Fibroblast of pulmonary artery (primary cell): ENCODE results near the gene MYO1D.
"Not testable (repeated sequence)": the region's sequence is repeated elsewhere in the genome, so short reads cannot be mapped to it uniquely, and the experiment has no call there.

ENCODE experiments used
- DNase-seq: peaks from one replicate; pipeline ENCODE4 v3.0.0-alpha.2; 2010; ENCODE audit warnings: low read depth
- H3K4me3 ChIP-seq: replicated peaks from 2 replicates; pipeline ENCODE4 v1.5.1; 2011; ENCODE audit warnings: low read depth, mild to moderate bottlenecking, control low read depth, low read length, moderate library complexity
- TF ChIP-seq, protein P1 (sequence below): IDR thresholded peaks from 2 replicates; pipeline ENCODE4 v1.5.1; 2011; ENCODE audit warnings: mild to moderate bottlenecking, control low read depth, low read length, inconsistent platforms; ENCODE audit errors: missing control alignments

The MYO1D gene

DNA sequence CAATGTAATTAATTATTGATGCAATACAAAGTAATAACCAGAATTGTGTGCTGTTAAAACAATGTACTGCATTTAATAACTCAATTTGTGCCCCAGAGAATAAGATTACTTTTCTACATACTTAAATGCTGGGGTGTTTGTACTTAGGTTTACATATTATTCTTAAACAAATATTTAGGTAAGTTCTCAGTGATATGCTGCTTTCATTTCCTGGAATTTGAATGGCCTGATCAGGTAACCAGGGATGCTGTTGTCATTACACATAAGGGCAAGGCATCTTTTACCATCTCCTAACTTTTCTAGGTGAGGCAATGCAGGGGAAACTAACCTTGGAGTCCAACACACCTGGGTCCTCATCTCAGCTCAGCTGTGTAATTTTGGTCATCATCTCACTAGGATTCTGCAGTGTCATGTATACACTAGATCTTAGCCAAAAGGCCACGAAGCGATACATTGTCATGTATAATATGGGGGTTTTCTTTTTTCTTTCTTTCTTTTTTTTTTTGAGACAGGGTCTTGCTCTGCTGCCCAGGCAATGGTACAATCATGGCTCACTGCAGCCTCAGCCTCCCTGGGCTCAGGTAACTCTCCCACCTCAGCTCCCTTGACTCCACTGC is 45.2 kb downstream of the MYO1D start:
- H3K4me3 ChIP-seq, result no peak overlapping the region
- no peak for DNase-seq
- TF ChIP-seq, protein P1, sequence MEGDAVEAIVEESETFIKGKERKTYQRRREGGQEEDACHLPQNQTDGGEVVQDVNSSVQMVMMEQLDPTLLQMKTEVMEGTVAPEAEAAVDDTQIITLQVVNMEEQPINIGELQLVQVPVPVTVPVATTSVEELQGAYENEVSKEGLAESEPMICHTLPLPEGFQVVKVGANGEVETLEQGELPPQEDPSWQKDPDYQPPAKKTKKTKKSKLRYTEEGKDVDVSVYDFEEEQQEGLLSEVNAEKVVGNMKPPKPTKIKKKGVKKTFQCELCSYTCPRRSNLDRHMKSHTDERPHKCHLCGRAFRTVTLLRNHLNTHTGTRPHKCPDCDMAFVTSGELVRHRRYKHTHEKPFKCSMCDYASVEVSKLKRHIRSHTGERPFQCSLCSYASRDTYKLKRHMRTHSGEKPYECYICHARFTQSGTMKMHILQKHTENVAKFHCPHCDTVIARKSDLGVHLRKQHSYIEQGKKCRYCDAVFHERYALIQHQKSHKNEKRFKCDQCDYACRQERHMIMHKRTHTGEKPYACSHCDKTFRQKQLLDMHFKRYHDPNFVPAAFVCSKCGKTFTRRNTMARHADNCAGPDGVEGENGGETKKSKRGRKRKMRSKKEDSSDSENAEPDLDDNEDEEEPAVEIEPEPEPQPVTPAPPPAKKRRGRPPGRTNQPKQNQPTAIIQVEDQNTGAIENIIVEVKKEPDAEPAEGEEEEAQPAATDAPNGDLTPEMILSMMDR, result no peak

DNA sequence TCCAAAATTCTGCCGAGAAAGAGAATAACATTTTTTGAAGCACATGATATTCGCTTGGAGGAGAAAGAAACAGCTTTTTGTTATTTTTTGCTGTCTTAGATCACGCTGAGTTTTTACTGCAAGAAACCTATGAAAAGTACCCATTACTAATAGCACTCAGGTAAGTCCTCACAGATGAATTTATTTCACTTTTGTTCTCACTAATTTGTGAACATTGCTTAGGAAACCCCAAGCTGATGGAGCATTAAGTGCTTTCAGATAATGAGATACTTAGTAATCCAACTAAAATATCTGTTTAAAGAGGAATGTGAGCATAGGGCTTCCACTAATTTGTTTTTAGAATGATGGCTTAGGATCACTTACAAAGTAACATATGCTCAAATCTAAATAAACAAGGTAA is 45.7 kb downstream of the MYO1D start:
- no peak for DNase-seq

DNA sequence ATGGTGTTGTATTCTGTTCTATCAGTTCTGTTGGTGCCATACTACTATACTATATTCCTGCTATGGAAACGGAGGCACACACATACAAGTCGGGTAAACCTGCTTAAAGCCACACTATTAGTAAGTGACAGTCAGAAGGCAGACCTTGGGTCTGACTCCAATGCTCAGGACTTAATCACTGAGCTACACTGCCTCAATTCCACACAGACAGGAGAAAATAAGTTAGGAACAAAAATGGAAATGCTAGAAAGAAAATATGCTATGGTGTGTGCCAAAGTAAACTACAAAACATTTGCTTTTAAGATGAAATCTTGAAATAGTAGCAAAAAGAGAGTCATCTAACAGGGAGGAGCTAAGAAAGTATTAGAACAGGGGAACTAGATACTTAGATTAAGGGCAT is 48.1 kb downstream of the MYO1D start:
- DNase-seq, result no peak
- no peak overlapping the region for H3K4me3 ChIP-seq
- TF ChIP-seq, protein P1, result no peak

More for the DNA sequence above, 45.7 kb downstream of the MYO1D start:
- no peak overlapping the region for H3K4me3 ChIP-seq
- TF ChIP-seq, protein P1, result no peak

DNA sequence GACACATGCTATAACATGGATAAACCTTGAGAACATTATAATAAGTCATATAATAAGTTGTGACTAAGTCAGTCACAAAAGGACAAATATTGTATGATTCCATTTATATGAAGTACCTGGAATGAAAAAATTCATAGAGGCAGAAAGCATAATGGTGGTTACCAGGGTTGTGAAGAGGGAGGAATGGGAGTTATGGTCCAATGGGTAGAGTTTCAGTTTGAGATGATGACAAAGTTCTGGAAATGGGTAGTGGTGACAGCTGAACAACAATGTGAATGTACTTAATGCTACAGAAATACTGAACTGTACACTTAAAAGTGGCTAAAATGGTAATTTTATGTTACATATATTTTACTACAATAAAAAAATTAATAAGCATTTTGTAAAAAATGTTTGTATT is 49.7 kb downstream of the MYO1D start:
- no peak overlapping the region for H3K4me3 ChIP-seq
- TF ChIP-seq, protein P1, result no peak
- no peak for DNase-seq

DNA sequence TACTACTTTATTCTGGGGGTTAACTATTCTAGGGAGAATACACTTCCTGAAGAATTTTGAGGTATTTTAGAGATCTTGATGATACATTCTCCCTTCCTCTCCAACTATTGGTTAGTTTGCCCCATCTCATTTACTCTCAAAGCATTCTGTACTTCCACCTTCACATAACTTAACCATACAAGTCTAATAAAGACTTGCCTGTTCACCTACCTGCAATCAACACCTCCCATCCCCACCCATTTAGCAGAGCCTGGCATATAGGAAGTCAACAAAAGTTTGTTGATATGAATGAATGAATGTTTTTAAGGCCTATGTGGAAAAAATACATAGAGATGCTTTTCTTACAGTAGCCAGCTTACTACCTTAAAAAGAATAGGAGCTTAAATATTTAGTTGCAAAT is 50.8 kb downstream of the MYO1D start:
- TF ChIP-seq, protein P1, result no peak
- no peak overlapping the region for H3K4me3 ChIP-seq

DNA sequence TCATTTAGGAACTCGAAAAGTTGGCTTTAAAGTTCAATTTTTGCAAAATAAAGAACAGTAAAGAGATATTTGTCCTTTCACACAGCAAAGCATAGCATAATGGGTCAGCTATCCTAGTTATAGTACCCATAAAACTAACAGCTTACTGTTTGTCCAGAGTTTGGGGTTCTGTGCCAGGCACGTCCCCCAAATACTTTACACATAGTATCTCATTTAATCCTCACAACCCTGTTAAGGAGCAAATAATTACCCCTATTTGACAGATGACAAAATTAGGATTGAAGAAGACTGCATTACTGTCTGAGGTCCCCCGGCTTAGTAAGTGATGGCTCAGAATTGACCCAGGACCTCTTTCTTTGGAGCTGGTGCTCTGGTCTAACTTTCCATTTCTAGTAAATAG is 52.6 kb downstream of the MYO1D start:
- TF ChIP-seq, protein P1, result no peak
- no peak for DNase-seq

More for the DNA sequence above, 50.8 kb downstream of the MYO1D start:
- DNase-seq, result no peak

DNA sequence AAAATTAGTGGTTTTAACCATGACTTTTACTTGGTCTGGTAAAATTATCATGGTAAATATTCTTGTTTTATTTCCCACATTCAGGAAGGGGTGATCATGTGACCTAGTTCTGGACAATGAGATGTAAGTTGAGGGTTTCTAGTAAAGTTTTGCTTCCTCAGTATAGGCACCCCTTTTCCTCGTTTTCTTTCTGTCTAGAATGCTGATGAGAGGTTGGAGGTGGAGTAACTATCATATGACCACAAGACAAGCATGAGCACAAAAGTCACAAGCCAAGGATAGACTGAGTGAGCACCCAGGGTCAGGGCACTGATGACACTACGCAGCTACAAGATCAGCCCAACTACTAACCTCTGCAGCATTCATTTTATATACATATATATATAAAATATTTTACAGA is 53.9 kb downstream of the MYO1D start:
- DNase-seq, result no peak
- TF ChIP-seq, protein P1, result no peak
- H3K4me3 ChIP-seq, result no peak overlapping the region

More for the DNA sequence above, 52.6 kb downstream of the MYO1D start:
- no peak overlapping the region for H3K4me3 ChIP-seq

DNA sequence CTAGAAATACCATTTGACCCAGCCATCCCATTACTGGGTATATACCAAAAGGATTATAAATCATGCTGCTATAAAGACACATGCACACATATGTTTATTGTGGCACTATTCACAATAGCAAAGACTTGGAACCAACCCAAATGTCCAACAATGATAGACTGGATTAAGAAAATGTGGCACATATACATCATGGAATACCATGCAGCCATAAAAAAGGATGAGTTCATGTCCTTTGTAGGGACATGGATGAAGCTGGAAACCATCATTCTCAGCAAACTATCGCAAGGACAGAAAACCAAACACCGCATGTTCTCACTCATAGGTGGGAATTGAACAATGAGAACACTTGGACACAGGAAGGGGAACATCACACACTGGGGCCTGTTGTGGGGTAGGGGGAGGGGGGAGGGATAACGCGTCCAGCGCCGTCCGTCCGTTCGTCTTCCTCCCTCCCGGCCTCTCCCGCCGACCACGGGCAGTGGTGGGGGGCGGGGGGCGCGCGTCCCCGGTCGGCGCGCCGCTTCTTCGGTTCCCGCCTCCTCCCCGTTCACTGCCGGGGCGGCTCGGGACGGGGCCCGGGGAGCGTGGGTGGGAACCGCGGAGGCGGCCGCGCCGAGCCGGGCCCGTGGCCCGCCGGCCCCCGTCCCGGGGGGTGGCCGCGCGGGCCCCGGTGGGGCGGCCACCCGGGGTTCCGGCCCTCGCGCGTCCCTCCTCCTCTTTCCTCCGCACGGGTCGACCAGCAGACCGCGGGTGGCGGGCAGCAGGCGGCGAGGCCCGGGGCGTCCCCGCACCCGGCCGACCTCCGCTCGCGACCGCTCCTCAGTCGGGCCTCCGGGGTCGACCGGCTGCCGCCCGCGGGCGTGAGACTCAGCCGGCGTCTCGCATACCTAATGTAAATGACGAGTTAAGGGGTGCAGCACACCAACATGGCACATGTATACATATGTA is 54.7 kb downstream of the MYO1D start:
- not testable (repeated sequence) for H3K4me3 ChIP-seq

More for the DNA sequence above, 54.7 kb downstream of the MYO1D start:
- DNase-seq, result not testable (repeated sequence)
